NCI-H1092 treated with DMSO at 0.1 percent for 48 hours (cell line): ENCODE data around the gene TLR4.

Source experiments
- DNase-seq: peaks from one replicate; lab custom pipeline; 2025; lab: John Stamatoyannopoulos, UW

The TLR4 gene

GRCh38 chr9:117704024-117704575 lies at the start of gene TLR4:
TLR4 (plus strand) TSS chr9:117704403; CDS start chr9:117704473, 70 bp downstream.
- DNase-seq: no peak

GRCh38 chr9:117656002-117656401 lies 48.2 kb upstream of the TLR4 start:
- no peak for DNase-seq

GRCh38 chr9:117662651-117663050 lies 41.6 kb upstream of the TLR4 start:
- DNase-seq: no peak

GRCh38 chr9:117664419-117664818 lies 39.8 kb upstream of the TLR4 start:
- DNase-seq: no peak

- no peak for DNase-seq
These were observed 38.4 kb upstream of the TLR4 start for GRCh38 chr9:117665601-117666385.

GRCh38 chr9:117671468-117671867 lies 32.7 kb upstream of the TLR4 start:
- DNase-seq: no peak

GRCh38 chr9:117672369-117672768 lies 31.8 kb upstream of the TLR4 start:
- DNase-seq: no peak

GRCh38 chr9:117677572-117677971 lies 26.6 kb upstream of the TLR4 start:
- DNase-seq: no peak

GRCh38 chr9:117678871-117679270 lies 25.3 kb upstream of the TLR4 start:
- no peak for DNase-seq

GRCh38 chr9:117679416-117679815 lies 24.8 kb upstream of the TLR4 start:
- no peak for DNase-seq

GRCh38 chr9:117681888-117682287 lies 22.3 kb upstream of the TLR4 start:
- DNase-seq: no peak

GRCh38 chr9:117682955-117683710 lies 21.1 kb upstream of the TLR4 start:
- no peak for DNase-seq

GRCh38 chr9:117687532-117687931 lies 16.7 kb upstream of the TLR4 start:
- DNase-seq: no peak

GRCh38 chr9:117691367-117691766 lies 12.8 kb upstream of the TLR4 start:
- DNase-seq: no peak

GRCh38 chr9:117696154-117696553 lies 8.0 kb upstream of the TLR4 start:
- DNase-seq: no peak

- DNase-seq: no peak
These were observed 7.2 kb upstream of the TLR4 start for GRCh38 chr9:117697046-117697445.

- no peak for DNase-seq
These were observed 666 bp upstream of the TLR4 start for GRCh38 chr9:117703537-117703936.

- no peak for DNase-seq
These were observed 394 bp downstream of the TLR4 start for GRCh38 chr9:117704597-117704996.

GRCh38 chr9:117705386-117705785 lies 1.2 kb downstream of the TLR4 start:
- DNase-seq: no peak

GRCh38 chr9:117706421-117707116 lies 2.4 kb downstream of the TLR4 start:
- DNase-seq: peak; percentile 30

- DNase-seq: no peak
These were observed 3.4 kb downstream of the TLR4 start for GRCh38 chr9:117707561-117707960.

- DNase-seq: no peak
These were observed 5.7 kb downstream of the TLR4 start for GRCh38 chr9:117709936-117710335.
